Liver (tissue), 3 donors: ENCODE results near the gene SMAD6.

Experiments used
- EGR1 ChIP-seq, 2 donors: IDR thresholded peaks; 2 replicates each; pipeline ENCODE4 v1.6.1; 2016 to 2018; ENCODE audit warnings: antibody characterized with exemption in 2 of 2, low read depth in 2 of 2
- RAD21 ChIP-seq, 2 donors: IDR thresholded peaks; 2 replicates each; pipeline ENCODE4 v1.6.1; 2016; ENCODE audit warnings: antibody characterized with exemption in 2 of 2, mild to moderate bottlenecking in 2 of 2
- TAF1 ChIP-seq: conservative IDR thresholded peaks from 2 replicates; pipeline ENCODE4 v1.6.1; 2016; ENCODE audit warnings: antibody characterized with exemption, mild to moderate bottlenecking
- TF ChIP-seq, protein P1 (sequence below): fragments of 150-350 bp; IDR thresholded peaks from 2 replicates; pipeline ENCODE4 v1.5.1; 2017; ENCODE audit warnings: improper control_type of control experiment, low read depth, low read length; ENCODE audit not compliant: missing input control
- TF ChIP-seq, protein P2 (sequence below): IDR thresholded peaks from 2 replicates; pipeline ENCODE4 v1.6.1; 2016; ENCODE audit warnings: antibody characterized with exemption, mild to moderate bottlenecking
- TF ChIP-seq, protein P3 (sequence below): IDR thresholded peaks from 2 replicates; pipeline ENCODE4 v1.6.1; 2016; ENCODE audit warnings: antibody characterized with exemption
- donor health status: healthy.
- donor health status: healthy.

DNA sequence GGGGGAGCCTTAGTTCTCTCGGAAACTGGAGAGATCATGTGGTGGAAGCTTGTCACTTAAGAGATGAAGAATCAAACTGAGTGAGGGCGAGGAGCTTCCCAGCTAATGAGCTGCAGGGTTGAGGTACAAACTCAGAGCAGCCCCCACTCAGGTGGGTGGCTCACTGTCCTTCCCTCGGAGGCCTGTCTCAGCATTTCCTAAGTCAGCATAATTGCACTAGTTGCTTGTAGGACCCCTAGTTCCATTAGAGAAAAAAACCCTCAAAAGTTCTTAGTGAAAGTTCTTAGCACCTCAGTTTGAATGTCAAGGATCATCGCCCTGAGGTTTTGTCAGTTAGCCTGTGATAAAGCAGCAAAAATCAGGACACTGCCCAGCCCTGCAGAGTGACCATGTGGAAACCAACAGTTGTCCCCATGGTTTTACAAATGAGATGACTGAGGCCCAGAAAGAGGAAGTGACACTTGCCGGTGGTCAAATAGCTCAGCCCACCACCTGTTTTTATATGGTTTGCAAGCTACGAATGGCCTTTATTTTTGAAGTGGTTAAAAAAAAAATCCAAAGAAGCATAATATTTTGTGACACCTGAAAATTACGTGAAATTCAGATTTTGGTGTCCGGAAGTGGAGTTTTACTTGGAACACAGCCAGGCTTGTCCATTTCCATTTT is 11.9 kb downstream of the SMAD6 start:
- TF ChIP-seq, protein P1, sequence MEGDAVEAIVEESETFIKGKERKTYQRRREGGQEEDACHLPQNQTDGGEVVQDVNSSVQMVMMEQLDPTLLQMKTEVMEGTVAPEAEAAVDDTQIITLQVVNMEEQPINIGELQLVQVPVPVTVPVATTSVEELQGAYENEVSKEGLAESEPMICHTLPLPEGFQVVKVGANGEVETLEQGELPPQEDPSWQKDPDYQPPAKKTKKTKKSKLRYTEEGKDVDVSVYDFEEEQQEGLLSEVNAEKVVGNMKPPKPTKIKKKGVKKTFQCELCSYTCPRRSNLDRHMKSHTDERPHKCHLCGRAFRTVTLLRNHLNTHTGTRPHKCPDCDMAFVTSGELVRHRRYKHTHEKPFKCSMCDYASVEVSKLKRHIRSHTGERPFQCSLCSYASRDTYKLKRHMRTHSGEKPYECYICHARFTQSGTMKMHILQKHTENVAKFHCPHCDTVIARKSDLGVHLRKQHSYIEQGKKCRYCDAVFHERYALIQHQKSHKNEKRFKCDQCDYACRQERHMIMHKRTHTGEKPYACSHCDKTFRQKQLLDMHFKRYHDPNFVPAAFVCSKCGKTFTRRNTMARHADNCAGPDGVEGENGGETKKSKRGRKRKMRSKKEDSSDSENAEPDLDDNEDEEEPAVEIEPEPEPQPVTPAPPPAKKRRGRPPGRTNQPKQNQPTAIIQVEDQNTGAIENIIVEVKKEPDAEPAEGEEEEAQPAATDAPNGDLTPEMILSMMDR, result no peak
- TF ChIP-seq TAF1, result no peak
- TF ChIP-seq RAD21 (IDR thresholded peaks at IDR 0.05), result no peak
- TF ChIP-seq, protein P2, sequence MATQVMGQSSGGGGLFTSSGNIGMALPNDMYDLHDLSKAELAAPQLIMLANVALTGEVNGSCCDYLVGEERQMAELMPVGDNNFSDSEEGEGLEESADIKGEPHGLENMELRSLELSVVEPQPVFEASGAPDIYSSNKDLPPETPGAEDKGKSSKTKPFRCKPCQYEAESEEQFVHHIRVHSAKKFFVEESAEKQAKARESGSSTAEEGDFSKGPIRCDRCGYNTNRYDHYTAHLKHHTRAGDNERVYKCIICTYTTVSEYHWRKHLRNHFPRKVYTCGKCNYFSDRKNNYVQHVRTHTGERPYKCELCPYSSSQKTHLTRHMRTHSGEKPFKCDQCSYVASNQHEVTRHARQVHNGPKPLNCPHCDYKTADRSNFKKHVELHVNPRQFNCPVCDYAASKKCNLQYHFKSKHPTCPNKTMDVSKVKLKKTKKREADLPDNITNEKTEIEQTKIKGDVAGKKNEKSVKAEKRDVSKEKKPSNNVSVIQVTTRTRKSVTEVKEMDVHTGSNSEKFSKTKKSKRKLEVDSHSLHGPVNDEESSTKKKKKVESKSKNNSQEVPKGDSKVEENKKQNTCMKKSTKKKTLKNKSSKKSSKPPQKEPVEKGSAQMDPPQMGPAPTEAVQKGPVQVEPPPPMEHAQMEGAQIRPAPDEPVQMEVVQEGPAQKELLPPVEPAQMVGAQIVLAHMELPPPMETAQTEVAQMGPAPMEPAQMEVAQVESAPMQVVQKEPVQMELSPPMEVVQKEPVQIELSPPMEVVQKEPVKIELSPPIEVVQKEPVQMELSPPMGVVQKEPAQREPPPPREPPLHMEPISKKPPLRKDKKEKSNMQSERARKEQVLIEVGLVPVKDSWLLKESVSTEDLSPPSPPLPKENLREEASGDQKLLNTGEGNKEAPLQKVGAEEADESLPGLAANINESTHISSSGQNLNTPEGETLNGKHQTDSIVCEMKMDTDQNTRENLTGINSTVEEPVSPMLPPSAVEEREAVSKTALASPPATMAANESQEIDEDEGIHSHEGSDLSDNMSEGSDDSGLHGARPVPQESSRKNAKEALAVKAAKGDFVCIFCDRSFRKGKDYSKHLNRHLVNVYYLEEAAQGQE, result no peak
- TF ChIP-seq EGR1 (IDR thresholded peaks at IDR 0.05; ENCODE audit: low read depth in 2 of 2), result no peak
- TF ChIP-seq, protein P3, sequence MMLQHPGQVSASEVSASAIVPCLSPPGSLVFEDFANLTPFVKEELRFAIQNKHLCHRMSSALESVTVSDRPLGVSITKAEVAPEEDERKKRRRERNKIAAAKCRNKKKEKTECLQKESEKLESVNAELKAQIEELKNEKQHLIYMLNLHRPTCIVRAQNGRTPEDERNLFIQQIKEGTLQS, result no peak
